MCF 10A (cell line): ENCODE measurements around the gene TSR3. TPM values are rescaled to one million over a fixed set of nuclear protein-coding genes. Genes with fewer than 3 reads are reported as not detected.

ENCODE experiments used
- BruUV-seq: library from RNA; stranded (reverse); fragments of 400-500 nt; replicated peaks from 2 replicates; lab custom pipeline; 2021; lab: Mats Ljungman, UMichigan
- CTCF ChIA-PET: fragments of 300-600 bp; sonication (Branson Sonifier 250); formaldehyde crosslinking; extraction: SDS; loops from one replicate; lab custom pipeline; 2021; ENCODE audit warnings: antibody characterized with exemption, inconsistent platforms; lab: Yijun Ruan, JAX
- POLR2A ChIA-PET: fragments of 300-600, 350-650 bp; sonication (Branson Sonifier 250); formaldehyde crosslinking; extraction: SDS; loops from one replicate; lab custom pipeline; 2020; ENCODE audit warnings: antibody characterized with exemption, inconsistent platforms; lab: Yijun Ruan, JAX
- DNase-seq: peaks from one replicate; pipeline ENCODE4 v3.0.0-alpha.2; 2018; ENCODE audit not compliant: unreplicated experiment
- H3K27ac Mint-ChIP-seq: one replicate; pipeline ENCODE4 v1.8.0; 2022; ENCODE audit warnings: mild to moderate bottlenecking, low read depth, mixed read lengths; ENCODE audit not compliant: unreplicated experiment
- H3K27me3 Mint-ChIP-seq: one replicate; pipeline ENCODE4 v1.8.0; 2022; ENCODE audit warnings: mixed read lengths; ENCODE audit not compliant: insufficient read depth, unreplicated experiment
- H3K36me3 Mint-ChIP-seq: one replicate; pipeline ENCODE4 v1.8.0; 2022; ENCODE audit warnings: mild to moderate bottlenecking, moderate library complexity, mixed read lengths; ENCODE audit not compliant: insufficient read depth, unreplicated experiment
- H3K4me1 Mint-ChIP-seq: one replicate; pipeline ENCODE4 v1.8.0; 2022; ENCODE audit warnings: mixed read lengths; ENCODE audit not compliant: insufficient read depth, unreplicated experiment
- H3K4me3 Mint-ChIP-seq: one replicate; pipeline ENCODE4 v1.8.0; 2022; ENCODE audit warnings: mild to moderate bottlenecking, moderate library complexity, mixed read lengths; ENCODE audit not compliant: unreplicated experiment
- H3K9me3 Mint-ChIP-seq: one replicate; pipeline ENCODE4 v1.8.0; 2022; ENCODE audit warnings: mixed read lengths; ENCODE audit not compliant: unreplicated experiment
- intact Hi-C: fragments of 100-400 bp; cut with micrococcal nuclease; formaldehyde crosslinking; loops from 2 replicates; pipeline ENCODE4 v1.14.1; 2022
- total RNA-seq: library from RNA; stranded (reverse); gene quantifications from 2 replicates; pipeline ENCODE4 v1.2.3, GENCODE V29; 2022
- TF ChIP-seq, protein P1 (sequence below): fragments of 200-600 bp; IDR thresholded peaks from one replicate; pipeline ENCODE4 v1.8.0; 2022; ENCODE audit warnings: antibody characterized with exemption, mild to moderate bottlenecking; ENCODE audit not compliant: unreplicated experiment

TSR3 gene
- total RNA-seq, 1 experiment from 2014 or later: 49.6 TPM

DNA sequence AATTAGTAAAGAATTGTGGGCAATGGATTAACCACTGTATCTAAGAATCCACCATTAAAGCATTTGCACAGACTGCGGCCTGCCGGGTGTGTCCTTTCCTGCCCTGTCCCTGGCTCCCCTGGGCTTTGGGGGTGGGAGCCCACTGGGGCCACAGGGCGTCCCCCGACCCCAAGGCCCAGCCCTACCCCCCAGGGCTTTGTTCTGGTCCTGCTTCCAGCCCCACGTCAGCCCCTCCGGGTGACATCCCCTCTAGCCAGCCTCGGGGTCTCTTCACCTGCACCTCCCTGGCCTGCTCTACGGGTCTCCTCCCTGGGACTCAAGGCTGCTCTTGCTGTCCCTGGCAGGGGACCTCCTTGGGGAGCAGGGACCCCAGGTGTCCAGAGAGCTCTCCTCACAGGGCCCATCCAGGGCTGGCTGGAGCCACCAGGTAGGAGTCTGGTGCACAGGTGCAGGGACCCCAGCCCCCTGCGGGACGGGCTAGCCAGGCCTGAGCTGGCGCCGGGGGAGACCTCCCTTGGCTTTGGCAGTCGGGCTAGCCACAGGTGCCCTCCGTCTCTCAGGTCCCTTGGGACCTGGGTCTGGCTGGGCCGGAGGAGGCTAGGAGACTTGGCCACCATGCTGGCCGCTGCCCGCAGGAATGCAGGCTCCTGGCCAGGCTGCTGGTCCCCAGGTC, 24.6 kb downstream of the TSR3 start:
- DNase-seq: no peak
- Mint-ChIP-seq H3K36me3 (peaks cover 23% of the 10 kb centered on the region), H3K4me1 (no peaks in the 10 kb centered on the region), H3K27me3 (no peaks in the 10 kb centered on the region), H3K27ac (no peak overlapping the region), H3K9me3 (no peaks in the 10 kb centered on the region), H3K4me3 (no peak overlapping the region)
- intact Hi-C loops: no loop called here
- TF ChIP-seq, protein P1, sequence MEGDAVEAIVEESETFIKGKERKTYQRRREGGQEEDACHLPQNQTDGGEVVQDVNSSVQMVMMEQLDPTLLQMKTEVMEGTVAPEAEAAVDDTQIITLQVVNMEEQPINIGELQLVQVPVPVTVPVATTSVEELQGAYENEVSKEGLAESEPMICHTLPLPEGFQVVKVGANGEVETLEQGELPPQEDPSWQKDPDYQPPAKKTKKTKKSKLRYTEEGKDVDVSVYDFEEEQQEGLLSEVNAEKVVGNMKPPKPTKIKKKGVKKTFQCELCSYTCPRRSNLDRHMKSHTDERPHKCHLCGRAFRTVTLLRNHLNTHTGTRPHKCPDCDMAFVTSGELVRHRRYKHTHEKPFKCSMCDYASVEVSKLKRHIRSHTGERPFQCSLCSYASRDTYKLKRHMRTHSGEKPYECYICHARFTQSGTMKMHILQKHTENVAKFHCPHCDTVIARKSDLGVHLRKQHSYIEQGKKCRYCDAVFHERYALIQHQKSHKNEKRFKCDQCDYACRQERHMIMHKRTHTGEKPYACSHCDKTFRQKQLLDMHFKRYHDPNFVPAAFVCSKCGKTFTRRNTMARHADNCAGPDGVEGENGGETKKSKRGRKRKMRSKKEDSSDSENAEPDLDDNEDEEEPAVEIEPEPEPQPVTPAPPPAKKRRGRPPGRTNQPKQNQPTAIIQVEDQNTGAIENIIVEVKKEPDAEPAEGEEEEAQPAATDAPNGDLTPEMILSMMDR: no peak
- ChIA-PET POLR2A (no interaction called here), CTCF (no interaction called here)
- BruUV-seq: no TSS peak

DNA sequence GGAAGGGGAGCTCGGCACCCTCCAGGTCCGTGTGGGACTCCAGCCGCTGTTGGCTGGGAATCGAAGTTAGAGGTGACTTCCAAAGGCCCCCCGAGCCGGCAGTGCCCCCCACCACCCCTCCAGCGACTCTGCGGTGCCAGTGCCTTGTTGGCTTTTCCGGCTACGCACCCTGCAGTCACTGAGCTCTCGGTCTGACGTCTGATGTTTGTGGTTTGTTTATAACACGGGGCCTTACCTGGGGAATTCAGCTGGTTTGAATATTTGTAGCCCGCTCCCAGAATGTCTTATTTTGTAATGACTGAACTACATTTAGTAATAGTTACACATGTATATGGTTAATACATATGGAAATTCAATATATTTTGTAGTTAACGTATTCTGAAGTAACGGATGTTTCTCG, 25.3 kb downstream of the TSR3 start:
- no peak for DNase-seq
- H3K9me3 Mint-ChIP-seq: no peaks in the 10 kb centered on the region
- no peak overlapping the region for H3K27ac Mint-ChIP-seq
- CTCF ChIA-PET: no interaction called here
- POLR2A ChIA-PET: interaction anchor here (0.7 kb wide), 1 partner anchor 37 kb away, joined by 4 read pairs; no protein-coding TSS in a partner anchor
- H3K36me3 Mint-ChIP-seq: peaks cover 30% of the 10 kb centered on the region
- no TSS peak for BruUV-seq
- TF ChIP-seq, protein P1: no peak
- no peaks in the 10 kb centered on the region for H3K27me3 Mint-ChIP-seq
- intact Hi-C loops: no loop called here
- H3K4me1 Mint-ChIP-seq: no peaks in the 10 kb centered on the region
- no peak overlapping the region for H3K4me3 Mint-ChIP-seq

- DNase-seq: no peak
- no peak overlapping the region for H3K4me3 Mint-ChIP-seq
- H3K9me3 Mint-ChIP-seq: no peaks in the 10 kb centered on the region
- no TSS peak for BruUV-seq
- no peaks in the 10 kb centered on the region for H3K4me1 Mint-ChIP-seq
- peaks cover 36% of the 10 kb centered on the region for H3K36me3 Mint-ChIP-seq
- H3K27me3 Mint-ChIP-seq: no peaks in the 10 kb centered on the region
- TF ChIP-seq, protein P1: no peak
- H3K27ac Mint-ChIP-seq: no peak overlapping the region
- ChIA-PET CTCF (no interaction called here), POLR2A (interaction anchor here (0.6 to 0.7 kb wide), 2 partner anchors 37 to 429 kb away, joined by 3 to 4 read pairs; no protein-coding TSS in a partner anchor)
- intact Hi-C loops: no loop called here
Observed at GRCh38 chr16:1325673-1326371, 25.9 kb downstream of the TSR3 start.

DNA sequence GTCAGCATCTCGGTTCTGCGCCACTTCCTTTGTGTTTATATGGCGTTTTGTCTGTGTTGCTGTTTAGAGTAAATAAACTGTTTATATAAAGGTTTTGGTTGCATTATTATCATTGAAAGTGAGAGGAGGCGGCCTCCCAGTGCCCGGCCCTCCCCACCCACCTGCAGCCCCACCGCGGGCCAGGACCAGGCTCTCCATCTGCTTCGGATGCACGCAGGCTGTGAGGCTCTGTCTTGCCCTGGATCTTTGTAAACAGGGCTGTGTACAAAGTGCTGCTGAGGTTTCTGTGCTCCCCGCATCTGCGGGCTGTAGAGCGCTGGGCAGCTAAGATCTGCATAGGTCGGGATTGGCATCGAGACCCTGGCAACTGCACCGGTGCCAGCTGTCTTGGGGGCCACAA, 26.4 kb downstream of the TSR3 start:
- Mint-ChIP-seq H3K27me3 (no peaks in the 10 kb centered on the region), H3K36me3 (peaks cover 39% of the 10 kb centered on the region), H3K4me1 (no peaks in the 10 kb centered on the region), H3K9me3 (no peaks in the 10 kb centered on the region), H3K4me3 (no peak overlapping the region), H3K27ac (no peak overlapping the region)
- POLR2A ChIA-PET: interaction anchor here (0.6 kb wide), 1 partner anchor 430 kb away, joined by 3 read pairs; no protein-coding TSS in a partner anchor
- no peak for DNase-seq
- no TSS peak for BruUV-seq
- CTCF ChIA-PET: no interaction called here
- TF ChIP-seq, protein P1: no peak
- intact Hi-C loops: no loop called here
